ENCODE data around the gene CRTC1. TPM values are rescaled to one million over a fixed set of nuclear protein-coding genes. Genes with fewer than 3 reads are reported as not detected.

Gene CRTC1
- polyA plus RNA-seq, 4 donors = 5.8 to 20.7 (median 6.7) TPM

GRCh38 chr19:18775586-18776287 is 92.3 kb downstream of the CRTC1 start:
- H3K9me3 ChIP-seq (ENCODE audit: control insufficient read depth in 2 of 2, insufficient read depth in 1 of 2, low read depth in 1 of 2, low read length in 1 of 2) = no peaks in the 10 kb centered on the region
- no peak overlapping the region for H3K27ac ChIP-seq (ENCODE audit: low read depth in 1 of 3, low read length in 2 of 3)
- no peaks in the 10 kb centered on the region for H3K4me1 ChIP-seq (ENCODE audit: control insufficient read depth in 3 of 3, insufficient read depth in 2 of 3, low read depth in 1 of 3, low read length in 2 of 3)
- peaks cover 0 to 23% (median 0%) of the 10 kb centered on the region in 3 donors for H3K27me3 ChIP-seq (ENCODE audit: control insufficient read depth in 3 of 3, insufficient read depth in 3 of 3, low read length in 3 of 3)
- H3K36me3 ChIP-seq (ENCODE audit: control insufficient read depth in 3 of 3, insufficient read depth in 2 of 3, low read depth in 1 of 3, low read length in 3 of 3) = peaks cover 0 to 61% (median 0%) of the 10 kb centered on the region in 3 donors
- no peak for FAIRE-seq
- 88% methylated on average over 27 to 33 of the region's 33 CpGs for WGBS, 3 donors
- DNase-seq = no peak
- no peak overlapping the region for H3K4me3 ChIP-seq (ENCODE audit: low read depth in 1 of 3, low read length in 3 of 3)

- Histone ChIP-seq H3K4me3 (ENCODE audit: low read depth in 1 of 3, low read length in 3 of 3) (no peak overlapping the region), H3K27me3 (ENCODE audit: control insufficient read depth in 3 of 3, insufficient read depth in 3 of 3, low read length in 3 of 3) (peaks cover 0 to 23% (median 0%) of the 10 kb centered on the region in 3 donors), H3K4me1 (ENCODE audit: control insufficient read depth in 3 of 3, insufficient read depth in 2 of 3, low read depth in 1 of 3, low read length in 2 of 3) (no peaks in the 10 kb centered on the region), H3K36me3 (ENCODE audit: control insufficient read depth in 3 of 3, insufficient read depth in 2 of 3, low read depth in 1 of 3, low read length in 3 of 3) (peaks cover 0 to 62% (median 0%) of the 10 kb centered on the region in 3 donors), H3K27ac (ENCODE audit: low read depth in 1 of 3, low read length in 2 of 3) (no peak overlapping the region), H3K9me3 (ENCODE audit: control insufficient read depth in 2 of 2, insufficient read depth in 1 of 2, low read depth in 1 of 2, low read length in 1 of 2) (no peaks in the 10 kb centered on the region)
- WGBS, 3 donors = 70 to 83% (median 76%) methylated on average over 4 to 8 of the region's 8 CpGs
- DNase-seq = no peak
- FAIRE-seq = no peak
Observed at GRCh38 chr19:18776288-18776594, 92.8 kb downstream of the CRTC1 start.

- Histone ChIP-seq H3K27me3 (ENCODE audit: control insufficient read depth in 3 of 3, insufficient read depth in 3 of 3, low read length in 3 of 3) (peaks cover 0 to 23% (median 0%) of the 10 kb centered on the region in 3 donors), H3K9me3 (ENCODE audit: control insufficient read depth in 2 of 2, insufficient read depth in 1 of 2, low read depth in 1 of 2, low read length in 1 of 2) (no peaks in the 10 kb centered on the region), H3K4me3 (ENCODE audit: low read depth in 1 of 3, low read length in 3 of 3) (no peak overlapping the region), H3K27ac (ENCODE audit: low read depth in 1 of 3, low read length in 2 of 3) (no peak overlapping the region), H3K4me1 (ENCODE audit: control insufficient read depth in 3 of 3, insufficient read depth in 2 of 3, low read depth in 1 of 3, low read length in 2 of 3) (peaks cover 0 to 3% (median 0%) of the 10 kb centered on the region in 3 donors), H3K36me3 (ENCODE audit: control insufficient read depth in 3 of 3, insufficient read depth in 2 of 3, low read depth in 1 of 3, low read length in 3 of 3) (peaks cover 0 to 58% (median 0%) of the 10 kb centered on the region in 3 donors)
- DNase-seq (no peak), FAIRE-seq (no peak)
- 77 to 78% (median 78%) methylated on average over 12 of the region's 12 CpGs for WGBS, 3 donors
Observed at GRCh38 chr19:18776736-18777135, 93.3 kb downstream of the CRTC1 start.

GRCh38 chr19:18777301-18778075 is 94.0 kb downstream of the CRTC1 start:
- peaks cover 0 to 8% (median 0%) of the 10 kb centered on the region in 3 donors for H3K4me1 ChIP-seq (ENCODE audit: control insufficient read depth in 3 of 3, insufficient read depth in 2 of 3, low read depth in 1 of 3, low read length in 2 of 3)
- H3K9me3 ChIP-seq (ENCODE audit: control insufficient read depth in 2 of 2, insufficient read depth in 1 of 2, low read depth in 1 of 2, low read length in 1 of 2) = no peaks in the 10 kb centered on the region
- H3K27ac ChIP-seq (ENCODE audit: low read depth in 1 of 3, low read length in 2 of 3) = no peak overlapping the region
- FAIRE-seq (no peak), DNase-seq (no peak)
- H3K36me3 ChIP-seq (ENCODE audit: control insufficient read depth in 3 of 3, insufficient read depth in 2 of 3, low read depth in 1 of 3, low read length in 3 of 3) = peaks cover 0 to 51% (median 0%) of the 10 kb centered on the region in 3 donors
- H3K4me3 ChIP-seq (ENCODE audit: low read depth in 1 of 3, low read length in 3 of 3) = no peak overlapping the region
- peaks cover 0 to 23% (median 0%) of the 10 kb centered on the region in 3 donors for H3K27me3 ChIP-seq (ENCODE audit: control insufficient read depth in 3 of 3, insufficient read depth in 3 of 3, low read length in 3 of 3)
- WGBS, 3 donors = 53 to 77% (median 61%) methylated on average over 43 to 71 of the region's 71 CpGs

- no peak for DNase-seq
- Histone ChIP-seq H3K27ac (ENCODE audit: low read depth in 1 of 3, low read length in 2 of 3) (no peak overlapping the region), H3K27me3 (ENCODE audit: control insufficient read depth in 3 of 3, insufficient read depth in 3 of 3, low read length in 3 of 3) (peaks cover 0 to 23% (median 0%) of the 10 kb centered on the region in 3 donors), H3K36me3 (ENCODE audit: control insufficient read depth in 3 of 3, insufficient read depth in 2 of 3, low read depth in 1 of 3, low read length in 3 of 3) (peaks cover 0 to 45% (median 0%) of the 10 kb centered on the region in 3 donors), H3K9me3 (ENCODE audit: control insufficient read depth in 2 of 2, insufficient read depth in 1 of 2, low read depth in 1 of 2, low read length in 1 of 2) (no peaks in the 10 kb centered on the region), H3K4me3 (ENCODE audit: low read depth in 1 of 3, low read length in 3 of 3) (no peak overlapping the region), H3K4me1 (ENCODE audit: control insufficient read depth in 3 of 3, insufficient read depth in 2 of 3, low read depth in 1 of 3, low read length in 2 of 3) (peaks cover 0 to 8% (median 0%) of the 10 kb centered on the region in 3 donors)
- FAIRE-seq = no peak
- 50 to 77% (median 60%) methylated on average over 11 of the region's 11 CpGs for WGBS, 3 donors
Observed at GRCh38 chr19:18778076-18778389, 94.6 kb downstream of the CRTC1 start.

- FAIRE-seq = no peak
- Histone ChIP-seq H3K4me3 (ENCODE audit: low read depth in 1 of 3, low read length in 3 of 3) (no peak overlapping the region), H3K36me3 (ENCODE audit: control insufficient read depth in 3 of 3, insufficient read depth in 2 of 3, low read depth in 1 of 3, low read length in 3 of 3) (peaks cover 0 to 37% (median 0%) of the 10 kb centered on the region in 3 donors), H3K27ac (ENCODE audit: low read depth in 1 of 3, low read length in 2 of 3) (no peak overlapping the region), H3K27me3 (ENCODE audit: control insufficient read depth in 3 of 3, insufficient read depth in 3 of 3, low read length in 3 of 3) (peaks cover 0 to 23% (median 0%) of the 10 kb centered on the region in 3 donors), H3K4me1 (ENCODE audit: control insufficient read depth in 3 of 3, insufficient read depth in 2 of 3, low read depth in 1 of 3, low read length in 2 of 3) (peaks cover 0 to 8% (median 0%) of the 10 kb centered on the region in 3 donors), H3K9me3 (ENCODE audit: control insufficient read depth in 2 of 2, insufficient read depth in 1 of 2, low read depth in 1 of 2, low read length in 1 of 2) (no peaks in the 10 kb centered on the region)
- DNase-seq = no peak
- WGBS, 3 donors = 69 to 80% (median 75%) methylated on average over 14 of the region's 14 CpGs
Observed at GRCh38 chr19:18778826-18779495, 95.5 kb downstream of the CRTC1 start.

- H3K9me3 ChIP-seq (ENCODE audit: control insufficient read depth in 2 of 2, insufficient read depth in 1 of 2, low read depth in 1 of 2, low read length in 1 of 2) = no peaks in the 10 kb centered on the region
- no peak overlapping the region for H3K27ac ChIP-seq (ENCODE audit: low read depth in 1 of 3, low read length in 2 of 3)
- H3K27me3 ChIP-seq (ENCODE audit: control insufficient read depth in 3 of 3, insufficient read depth in 3 of 3, low read length in 3 of 3) = peaks cover 0 to 32% (median 0%) of the 10 kb centered on the region in 3 donors
- FAIRE-seq (no peak), DNase-seq (no peak)
- no peak overlapping the region for H3K4me3 ChIP-seq (ENCODE audit: low read depth in 1 of 3, low read length in 3 of 3)
- H3K4me1 ChIP-seq (ENCODE audit: control insufficient read depth in 3 of 3, insufficient read depth in 2 of 3, low read depth in 1 of 3, low read length in 2 of 3) = peaks cover 0 to 12% (median 0%) of the 10 kb centered on the region in 3 donors
- WGBS, 3 donors = 85 to 88% (median 85%) methylated on average over 17 of the region's 17 CpGs
- H3K36me3 ChIP-seq (ENCODE audit: control insufficient read depth in 3 of 3, insufficient read depth in 2 of 3, low read depth in 1 of 3, low read length in 3 of 3) = peaks cover 0 to 26% (median 0%) of the 10 kb centered on the region in 3 donors
Observed at GRCh38 chr19:18780081-18780480, 96.6 kb downstream of the CRTC1 start.

GRCh38 chr19:18780631-18781030 is 97.2 kb downstream of the CRTC1 start:
- no peak overlapping the region for H3K27ac ChIP-seq (ENCODE audit: low read depth in 1 of 3, low read length in 2 of 3)
- H3K9me3 ChIP-seq (ENCODE audit: control insufficient read depth in 2 of 2, insufficient read depth in 1 of 2, low read depth in 1 of 2, low read length in 1 of 2) = no peaks in the 10 kb centered on the region
- H3K4me3 ChIP-seq (ENCODE audit: low read depth in 1 of 3, low read length in 3 of 3) = no peak overlapping the region
- WGBS, 3 donors = 73 to 77% (median 73%) methylated on average over 9 to 10 of the region's 10 CpGs
- peaks cover 0 to 36% (median 0%) of the 10 kb centered on the region in 3 donors for H3K27me3 ChIP-seq (ENCODE audit: control insufficient read depth in 3 of 3, insufficient read depth in 3 of 3, low read length in 3 of 3)
- H3K36me3 ChIP-seq (ENCODE audit: control insufficient read depth in 3 of 3, insufficient read depth in 2 of 3, low read depth in 1 of 3, low read length in 3 of 3) = peaks cover 0 to 23% (median 0%) of the 10 kb centered on the region in 3 donors
- DNase-seq = no peak
- peaks cover 0 to 16% (median 3%) of the 10 kb centered on the region in 3 donors for H3K4me1 ChIP-seq (ENCODE audit: control insufficient read depth in 3 of 3, insufficient read depth in 2 of 3, low read depth in 1 of 3, low read length in 2 of 3)
- no peak for FAIRE-seq

All from small intestine (tissue), 7 donors.